Activated naive CD8-positive, alpha-beta T cell treated with anti-CD3 and anti-CD28 coated beads for 36 hours (primary cell): Measurements from ENCODE around the gene SPSB2. TPM values are rescaled to one million over a fixed set of nuclear protein-coding genes. Genes with fewer than 3 reads are reported as not detected.
"Not testable (repeated sequence)": the region's sequence is repeated elsewhere in the genome, so short reads cannot be mapped to it uniquely, and the experiment has no call there.

ENCODE experiments used
- DNase-seq: peaks from one replicate; pipeline ENCODE4 v3.0.0; 2021
- H3K27ac Mint-ChIP-seq: one replicate; pipeline ENCODE4 v1.8.0; 2022; ENCODE audit warnings: mild to moderate bottlenecking, moderate library complexity, mixed read lengths
- H3K27me3 Mint-ChIP-seq: one replicate; pipeline ENCODE4 v1.8.0; 2022; ENCODE audit warnings: mild to moderate bottlenecking, mixed read lengths
- H3K36me3 Mint-ChIP-seq: one replicate; pipeline ENCODE4 v1.8.0; 2021; ENCODE audit warnings: mild to moderate bottlenecking, mixed read lengths
- H3K4me1 Mint-ChIP-seq: one replicate; pipeline ENCODE4 v1.8.0; 2021; ENCODE audit warnings: mixed read lengths
- H3K4me3 Mint-ChIP-seq: one replicate; pipeline ENCODE4 v1.8.0; 2022; ENCODE audit warnings: mild to moderate bottlenecking, moderate library complexity, mixed read lengths
- H3K9me3 Mint-ChIP-seq: one replicate; pipeline ENCODE4 v1.8.0; 2022; ENCODE audit warnings: mixed read lengths
- total RNA-seq, 2 experiments: library from RNA; stranded (reverse); gene quantifications; one replicate each; pipeline ENCODE4 v1.2.3, GENCODE V29; 2021

The SPSB2 gene
- total RNA-seq, 2 experiments from 2014 or later: 2.7 to 3.0 TPM

DNA sequence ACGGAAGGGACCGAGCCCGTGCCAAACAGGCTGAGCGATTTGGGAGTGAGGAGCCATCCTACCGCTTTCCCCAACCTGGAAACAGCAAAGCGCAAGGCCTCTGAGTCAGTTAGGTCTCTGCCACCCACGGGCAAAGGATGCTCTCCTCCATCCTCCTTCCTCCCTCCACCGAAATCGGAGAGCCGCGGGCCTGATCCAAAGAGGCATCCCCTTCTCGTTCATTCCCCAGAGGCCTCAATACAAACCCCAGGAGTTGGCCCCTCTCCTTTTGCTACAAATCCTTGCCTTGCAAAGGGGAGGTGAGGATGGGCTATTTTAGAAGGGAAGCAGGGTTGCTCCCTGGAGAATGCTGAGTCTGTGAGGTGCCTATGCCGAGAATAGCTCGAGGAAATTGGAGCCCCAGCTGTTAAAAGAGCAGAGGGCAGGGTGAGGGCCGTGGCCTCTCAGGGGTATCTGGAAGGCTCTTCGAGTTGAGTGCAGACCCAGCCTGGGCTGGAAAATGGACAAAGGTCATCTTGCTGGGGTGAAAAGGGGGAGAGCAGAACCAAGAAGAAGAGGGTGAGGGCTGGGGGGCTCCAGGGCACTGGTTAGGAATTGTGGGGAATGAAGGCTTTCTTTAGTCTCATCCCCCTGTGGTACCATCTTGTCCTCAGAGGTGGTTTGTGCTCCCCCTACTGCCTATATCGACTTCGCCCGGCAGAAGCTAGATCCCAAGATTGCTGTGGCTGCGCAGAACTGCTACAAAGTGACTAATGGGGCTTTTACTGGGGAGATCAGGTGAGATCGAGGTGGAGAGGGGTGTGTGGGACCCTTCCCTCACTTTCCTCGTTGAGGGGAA is 4.7 kb downstream of the SPSB2 start:
- no peaks in the 10 kb centered on the region for H3K9me3 Mint-ChIP-seq
- H3K4me3 Mint-ChIP-seq: peak overlapping the region; percentile 90
- H3K27me3 Mint-ChIP-seq: no peaks in the 10 kb centered on the region
- no peak for DNase-seq
- peaks cover 60% of the 10 kb centered on the region for H3K4me1 Mint-ChIP-seq
- peaks cover 57% of the 10 kb centered on the region for H3K36me3 Mint-ChIP-seq
- H3K27ac Mint-ChIP-seq: peak overlapping the region; percentile 95

DNA sequence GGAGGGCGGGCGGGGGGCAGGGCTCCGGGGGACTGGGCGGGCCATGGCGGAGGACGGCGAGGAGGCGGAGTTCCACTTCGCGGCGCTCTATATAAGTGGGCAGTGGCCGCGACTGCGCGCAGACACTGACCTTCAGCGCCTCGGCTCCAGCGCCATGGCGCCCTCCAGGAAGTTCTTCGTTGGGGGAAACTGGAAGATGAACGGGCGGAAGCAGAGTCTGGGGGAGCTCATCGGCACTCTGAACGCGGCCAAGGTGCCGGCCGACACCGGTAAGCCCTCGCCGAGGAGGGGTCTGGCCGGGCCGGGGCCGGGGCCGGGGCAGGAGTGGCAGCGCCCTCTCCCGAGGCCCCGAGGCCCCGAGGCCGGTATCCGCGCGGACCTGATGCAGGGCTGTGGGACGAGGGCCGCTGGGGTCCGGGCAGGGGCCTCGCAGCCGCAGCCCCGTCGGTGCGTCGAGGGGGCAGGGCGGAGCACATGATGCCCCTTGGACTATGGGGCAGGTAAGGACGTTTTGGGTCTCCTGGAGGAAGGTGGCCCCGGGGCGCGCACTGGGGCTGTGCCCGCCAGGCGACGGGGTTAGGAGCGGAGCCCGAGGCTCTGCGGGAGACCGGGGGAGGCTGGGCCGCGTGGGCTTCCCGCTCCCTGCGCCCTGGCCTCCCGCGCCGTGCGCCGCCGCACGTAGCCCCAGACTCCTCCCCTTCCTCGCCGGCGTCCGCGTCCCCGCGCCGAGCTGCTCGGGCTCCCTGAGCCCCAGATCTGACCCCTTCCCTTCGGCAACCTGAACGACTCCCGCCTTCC is 5.5 kb downstream of the SPSB2 start, which contains the start of gene TPI1:
TSS of gene TPI1 (plus strand) at position 119 of the 798 bp plus-strand sequence. CDS start at position 155, 36 bp downstream.
- peak; percentile 84 for DNase-seq
- Mint-ChIP-seq H3K27ac (peak within 1 kb of the TSS; percentile 95), H3K4me3 (peak within 1 kb of the TSS; percentile 90), H3K4me1 (peaks cover 56% of the 10 kb centered on the region), H3K36me3 (peaks cover 56% of the 10 kb centered on the region), H3K9me3 (no peaks in the 10 kb centered on the region), H3K27me3 (no peaks in the 10 kb centered on the region)

GRCh38 chr12:6866920-6867412 is 6.1 kb downstream of the SPSB2 start:
- Mint-ChIP-seq H3K27me3 (no peaks in the 10 kb centered on the region), H3K36me3 (peaks cover 53% of the 10 kb centered on the region), H3K4me1 (peaks cover 52% of the 10 kb centered on the region), H3K4me3 (peak overlapping the region; percentile 90), H3K27ac (peak overlapping the region; percentile 95), H3K9me3 (no peaks in the 10 kb centered on the region)
- no peak for DNase-seq

- peak; percentile 41 for DNase-seq
- Mint-ChIP-seq H3K36me3 (peaks cover 49% of the 10 kb centered on the region), H3K4me3 (peak overlapping the region; percentile 90), H3K9me3 (no peaks in the 10 kb centered on the region), H3K27me3 (no peaks in the 10 kb centered on the region), H3K27ac (no peak overlapping the region), H3K4me1 (peaks cover 46% of the 10 kb centered on the region)
Observed at GRCh38 chr12:6866163-6866919, 6.8 kb downstream of the SPSB2 start.

DNA sequence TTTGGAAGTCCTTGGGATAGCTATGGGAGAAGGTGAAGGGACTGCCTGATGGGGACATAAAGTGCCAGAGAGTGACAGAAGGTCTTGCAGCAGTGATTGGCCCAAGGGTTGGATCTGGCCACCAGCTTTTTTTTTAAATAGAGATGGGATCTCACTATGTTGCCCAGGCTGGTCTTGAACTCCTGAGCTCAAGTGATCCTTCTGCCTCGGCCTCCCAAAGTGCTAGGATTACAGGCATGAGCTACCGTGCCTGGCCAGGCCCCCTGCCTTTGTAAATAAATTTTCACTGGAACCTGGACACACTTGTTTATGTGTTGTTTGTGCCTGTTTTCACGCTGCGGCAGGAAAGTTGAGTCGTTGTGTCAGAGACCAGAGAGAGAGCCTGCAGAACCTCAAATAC is 7.8 kb downstream of the SPSB2 start:
- H3K27me3 Mint-ChIP-seq, DNase-seq, H3K9me3 Mint-ChIP-seq, H3K27ac Mint-ChIP-seq, H3K4me3 Mint-ChIP-seq: not testable (repeated sequence)
- peaks cover 48% of the 10 kb centered on the region for H3K36me3 Mint-ChIP-seq
- peaks cover 36% of the 10 kb centered on the region for H3K4me1 Mint-ChIP-seq

DNA sequence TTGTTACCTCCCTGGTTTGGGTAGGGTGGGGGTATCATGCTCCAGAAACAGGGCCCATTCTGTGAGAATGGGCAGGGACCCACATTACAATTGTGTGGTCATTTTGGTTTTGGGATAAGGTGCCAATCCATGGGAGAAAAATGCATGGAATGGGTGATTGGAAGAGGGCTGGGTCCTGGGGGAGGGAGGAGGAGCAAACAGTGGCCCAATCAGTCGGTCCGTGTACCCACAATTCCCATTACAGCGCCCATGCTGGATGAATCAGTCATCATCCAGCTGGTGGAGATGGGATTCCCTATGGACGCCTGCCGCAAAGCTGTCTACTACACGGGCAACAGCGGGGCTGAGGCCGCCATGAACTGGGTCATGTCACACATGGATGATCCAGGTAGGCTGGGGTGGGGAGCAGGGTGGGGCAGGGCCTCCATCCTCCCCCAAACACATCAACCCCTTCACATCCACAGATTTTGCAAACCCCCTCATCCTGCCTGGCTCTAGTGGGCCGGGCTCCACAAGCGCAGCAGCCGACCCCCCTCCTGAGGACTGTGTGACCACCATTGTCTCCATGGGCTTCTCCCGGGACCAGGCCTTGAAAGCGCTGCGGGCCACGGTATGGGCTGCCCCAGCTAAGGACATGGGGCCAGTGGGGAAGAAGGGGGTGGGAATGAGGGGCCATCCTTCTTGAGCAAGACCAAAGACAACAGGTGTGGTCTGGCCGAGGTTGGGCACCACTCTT is 9.3 kb downstream of the SPSB2 start:
- Mint-ChIP-seq H3K4me3 (no peak overlapping the region), H3K9me3 (no peaks in the 10 kb centered on the region), H3K4me1 (peaks cover 21% of the 10 kb centered on the region), H3K36me3 (peaks cover 40% of the 10 kb centered on the region), H3K27ac (no peak overlapping the region), H3K27me3 (no peaks in the 10 kb centered on the region)
- DNase-seq: no peak

GRCh38 chr12:6863033-6863432 is 10.1 kb downstream of the SPSB2 start:
- H3K27ac Mint-ChIP-seq: no peak overlapping the region
- H3K36me3 Mint-ChIP-seq: peaks cover 36% of the 10 kb centered on the region
- DNase-seq: no peak
- no peak overlapping the region for H3K4me3 Mint-ChIP-seq
- no peaks in the 10 kb centered on the region for H3K9me3 Mint-ChIP-seq
- H3K27me3 Mint-ChIP-seq: no peaks in the 10 kb centered on the region
- H3K4me1 Mint-ChIP-seq: peaks cover 18% of the 10 kb centered on the region

DNA sequence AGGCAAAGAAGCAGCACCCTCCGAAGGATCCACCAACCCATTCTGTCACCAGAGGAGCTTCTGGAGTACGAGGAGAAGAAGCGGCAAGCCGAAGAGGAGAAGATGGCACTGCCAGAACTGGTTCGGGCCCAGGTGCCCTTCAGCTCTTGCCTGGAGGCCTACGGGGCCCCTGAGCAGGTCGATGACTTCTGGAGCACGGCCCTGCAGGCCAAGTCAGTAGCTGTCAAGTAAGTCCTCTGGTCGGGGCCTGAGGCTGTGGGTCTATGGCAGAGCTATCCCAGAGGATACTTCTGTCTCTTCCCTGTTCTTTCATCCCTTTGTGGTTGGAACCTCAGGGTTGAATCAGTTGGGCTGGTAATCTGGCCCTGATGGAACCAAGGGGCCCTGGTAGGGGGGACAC is 11.7 kb downstream of the SPSB2 start:
- Mint-ChIP-seq H3K4me1 (peaks cover 10% of the 10 kb centered on the region), H3K36me3 (peaks cover 38% of the 10 kb centered on the region), H3K9me3 (no peaks in the 10 kb centered on the region), H3K4me3 (no peak overlapping the region), H3K27ac (no peak overlapping the region), H3K27me3 (no peaks in the 10 kb centered on the region)
- DNase-seq: no peak

- H3K36me3 Mint-ChIP-seq: peaks cover 38% of the 10 kb centered on the region
- H3K4me1 Mint-ChIP-seq: peaks cover 5% of the 10 kb centered on the region
- no peaks in the 10 kb centered on the region for H3K27me3 Mint-ChIP-seq
- H3K9me3 Mint-ChIP-seq: no peaks in the 10 kb centered on the region
- no peak overlapping the region for H3K4me3 Mint-ChIP-seq
- no peak for DNase-seq
- H3K27ac Mint-ChIP-seq: no peak overlapping the region
Observed at GRCh38 chr12:6860942-6861341, 12.2 kb downstream of the SPSB2 start.

- Mint-ChIP-seq H3K27me3 (no peaks in the 10 kb centered on the region), H3K4me3 (no peak overlapping the region), H3K27ac (no peak overlapping the region), H3K36me3 (peaks cover 42% of the 10 kb centered on the region), H3K4me1 (no peaks in the 10 kb centered on the region), H3K9me3 (no peaks in the 10 kb centered on the region)
- DNase-seq: no peak
Observed at GRCh38 chr12:6860116-6860515, 13.0 kb downstream of the SPSB2 start.

DNA sequence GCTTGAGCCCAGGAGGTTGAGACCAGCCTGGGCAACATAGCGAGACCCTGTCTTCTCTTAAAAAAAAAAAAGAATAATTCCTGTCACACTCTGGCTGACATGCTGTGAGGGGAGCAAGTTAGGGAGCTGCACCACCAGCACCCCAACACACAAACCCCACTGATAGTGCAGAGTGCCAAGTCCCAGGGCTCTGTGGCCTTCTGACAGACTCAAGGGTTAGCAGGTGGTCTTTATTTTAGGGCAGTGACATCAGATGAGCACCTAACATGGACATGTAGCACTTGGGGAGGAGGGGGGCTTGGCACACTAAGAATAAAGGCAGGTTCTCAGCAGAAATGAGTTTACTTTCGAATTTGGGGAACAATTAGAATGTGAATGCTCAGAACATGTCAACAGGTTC is 14.3 kb downstream of the SPSB2 start:
- Mint-ChIP-seq H3K4me1 (peaks cover 7% of the 10 kb centered on the region), H3K9me3 (no peaks in the 10 kb centered on the region), H3K27me3 (no peaks in the 10 kb centered on the region), H3K27ac (no peak overlapping the region), H3K36me3 (peaks cover 39% of the 10 kb centered on the region), H3K4me3 (no peak overlapping the region)
- no peak for DNase-seq

DNA sequence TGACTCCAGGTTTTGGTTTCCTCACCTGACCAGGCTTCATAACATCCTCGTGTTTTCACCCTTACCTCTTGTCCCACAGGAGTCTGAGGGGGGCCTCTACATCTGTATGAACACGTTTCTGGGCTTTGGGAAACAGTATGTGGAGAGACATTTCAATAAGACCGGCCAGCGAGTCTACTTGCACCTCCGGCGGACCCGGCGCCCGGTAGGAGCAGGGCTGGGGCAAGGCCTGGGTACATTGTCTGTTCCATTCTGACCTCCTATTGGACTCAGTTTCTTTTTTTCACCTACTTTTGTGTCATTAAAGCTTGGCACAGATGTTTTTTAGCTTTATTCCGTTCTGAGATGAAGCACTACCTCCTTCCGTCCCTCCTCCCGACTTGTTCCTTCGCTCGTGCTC is 17.8 kb downstream of the SPSB2 start:
- peaks cover 26% of the 10 kb centered on the region for H3K36me3 Mint-ChIP-seq
- no peaks in the 10 kb centered on the region for H3K9me3 Mint-ChIP-seq
- no peaks in the 10 kb centered on the region for H3K27me3 Mint-ChIP-seq
- no peak for DNase-seq
- no peak overlapping the region for H3K27ac Mint-ChIP-seq
- H3K4me1 Mint-ChIP-seq: peaks cover 18% of the 10 kb centered on the region
- H3K4me3 Mint-ChIP-seq: no peak overlapping the region

DNA sequence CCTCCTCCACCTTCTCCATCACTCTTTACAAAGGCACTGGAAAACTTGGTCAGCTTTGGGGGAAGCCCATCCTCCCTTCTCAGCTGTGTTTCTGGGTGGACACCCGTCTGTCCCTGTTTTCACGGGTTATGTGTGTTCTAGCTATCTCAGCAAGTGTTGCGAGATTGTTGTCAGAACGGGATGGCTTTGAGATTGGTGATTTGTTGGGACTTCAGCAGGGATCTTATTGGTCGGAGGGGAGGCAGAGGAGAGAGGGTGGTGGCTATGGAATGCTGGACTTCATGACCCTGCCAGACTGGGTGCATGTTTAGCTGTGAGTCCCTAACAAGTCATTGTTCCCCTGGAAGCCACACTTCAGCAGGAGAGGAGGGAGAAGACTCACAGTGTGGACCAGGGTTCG is 19.1 kb downstream of the SPSB2 start:
- Mint-ChIP-seq H3K4me1 (peaks cover 29% of the 10 kb centered on the region), H3K4me3 (peak overlapping the region; percentile 97), H3K27me3 (no peaks in the 10 kb centered on the region), H3K36me3 (peaks cover 25% of the 10 kb centered on the region), H3K27ac (peak overlapping the region; percentile 95), H3K9me3 (no peaks in the 10 kb centered on the region)
- no peak for DNase-seq

DNA sequence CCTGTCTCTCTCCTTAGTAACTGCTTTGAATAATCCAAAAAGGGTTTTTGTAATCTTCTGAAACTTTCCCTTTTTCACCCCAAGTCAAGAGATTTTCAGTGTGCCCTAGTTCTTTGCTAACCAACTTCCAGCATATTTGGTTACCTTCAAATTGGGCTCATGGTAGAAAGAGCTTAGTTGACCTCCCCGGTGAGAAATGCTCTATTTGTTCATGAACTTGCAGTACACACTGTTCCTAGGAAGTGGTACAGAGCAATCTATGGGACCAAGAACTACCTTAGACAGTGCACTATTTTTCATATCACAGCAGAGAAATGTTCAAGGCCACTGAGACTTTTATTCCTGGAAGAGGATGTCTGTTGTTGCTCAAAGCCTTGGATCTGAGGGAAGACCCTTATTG is 19.5 kb downstream of the SPSB2 start:
- H3K4me3 Mint-ChIP-seq: peak overlapping the region; percentile 97
- peaks cover 29% of the 10 kb centered on the region for H3K4me1 Mint-ChIP-seq
- no peak for DNase-seq
- no peaks in the 10 kb centered on the region for H3K9me3 Mint-ChIP-seq
- peaks cover 24% of the 10 kb centered on the region for H3K36me3 Mint-ChIP-seq
- H3K27me3 Mint-ChIP-seq: no peaks in the 10 kb centered on the region
- peak overlapping the region; percentile 95 for H3K27ac Mint-ChIP-seq
